NCI-H2081 treated with DMSO at 0.1 percent for 48 hours (cell line): Measurements from ENCODE around the gene EQTN.
A peak's percentile ranks its signal among the peaks of the same experiment; 100 is the strongest.

Source experiments
- DNase-seq: peaks from one replicate; lab custom pipeline; 2025; lab: John Stamatoyannopoulos, UW

Gene EQTN

DNA sequence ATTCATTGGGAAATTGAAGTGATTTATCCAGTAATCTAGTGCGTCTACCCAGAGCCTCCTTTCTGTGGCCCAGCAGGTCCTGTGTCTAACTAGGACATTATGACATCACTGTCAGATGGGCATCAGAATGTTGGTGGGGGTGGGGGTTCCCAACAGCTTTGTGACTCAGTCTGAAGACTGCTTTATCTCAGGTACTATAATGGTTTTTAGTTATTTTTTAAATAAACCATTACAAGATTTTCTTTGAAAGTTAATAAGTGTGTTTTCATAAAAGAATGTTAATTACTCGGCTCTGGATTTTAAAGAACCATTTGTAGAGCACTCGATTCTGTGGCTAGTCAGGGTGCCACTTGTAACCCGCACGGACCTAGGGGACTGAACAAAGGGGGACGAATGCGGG is at the start of gene EQTN:
Gene EQTN (minus strand): TSS at position 101 of the 400 bp plus-strand sequence. CDS start 95 bp downstream, at position 6.
- no peak for DNase-seq

DNA sequence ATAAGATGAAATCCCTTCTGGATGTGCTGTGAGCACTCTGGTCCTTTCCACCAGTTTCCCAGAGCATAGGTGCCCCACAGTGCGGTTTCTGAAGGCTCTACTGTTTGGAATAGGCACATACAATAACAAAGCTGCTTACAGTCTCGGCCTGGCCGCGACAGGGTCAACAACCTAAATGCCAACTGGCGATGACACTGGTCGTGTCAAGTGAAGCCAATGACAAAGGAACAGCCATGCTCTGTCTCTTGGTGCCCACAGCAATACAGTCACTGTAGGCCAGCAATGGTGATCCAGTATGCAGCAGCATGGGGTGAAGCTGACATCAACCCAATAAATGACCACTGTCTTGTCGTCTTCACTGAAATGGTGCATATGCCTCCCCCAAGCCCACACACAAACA is 47.8 kb upstream of the EQTN start:
- DNase-seq, result no peak

DNA sequence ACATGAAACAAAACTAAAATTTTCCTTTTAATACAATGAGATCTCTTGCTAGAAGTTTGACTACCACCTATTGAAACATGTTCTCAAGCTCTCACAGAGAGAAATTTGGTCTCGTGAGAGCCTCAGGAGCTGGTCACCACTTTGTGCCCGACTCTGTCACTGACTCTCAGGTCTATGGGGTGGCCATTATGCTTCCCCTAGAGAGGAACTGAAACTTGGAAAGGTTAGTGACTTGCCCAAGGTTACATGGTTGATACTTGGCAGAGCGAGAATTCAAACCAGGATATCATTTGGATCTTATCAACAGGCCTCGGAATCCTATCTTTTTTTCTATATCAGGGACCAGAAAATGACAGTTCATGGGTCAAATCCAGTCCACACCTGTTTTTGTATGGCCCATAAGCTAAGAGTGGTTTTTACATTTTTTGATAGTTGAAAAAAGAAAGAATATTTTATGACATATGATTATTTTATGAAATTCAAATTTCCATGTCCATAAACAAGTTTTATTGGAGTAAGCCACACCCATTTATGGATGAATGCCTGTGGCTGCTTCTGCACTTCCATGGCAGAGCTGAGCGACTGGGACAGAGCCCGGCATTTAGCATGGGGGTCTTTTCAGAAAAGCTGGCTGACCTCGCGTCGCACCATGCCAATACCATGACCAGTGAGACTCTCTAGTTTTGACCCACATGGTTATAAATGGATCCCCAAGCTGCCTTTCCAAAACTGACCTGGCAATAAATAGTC is 44.8 kb upstream of the EQTN start:
- no peak for DNase-seq

DNA sequence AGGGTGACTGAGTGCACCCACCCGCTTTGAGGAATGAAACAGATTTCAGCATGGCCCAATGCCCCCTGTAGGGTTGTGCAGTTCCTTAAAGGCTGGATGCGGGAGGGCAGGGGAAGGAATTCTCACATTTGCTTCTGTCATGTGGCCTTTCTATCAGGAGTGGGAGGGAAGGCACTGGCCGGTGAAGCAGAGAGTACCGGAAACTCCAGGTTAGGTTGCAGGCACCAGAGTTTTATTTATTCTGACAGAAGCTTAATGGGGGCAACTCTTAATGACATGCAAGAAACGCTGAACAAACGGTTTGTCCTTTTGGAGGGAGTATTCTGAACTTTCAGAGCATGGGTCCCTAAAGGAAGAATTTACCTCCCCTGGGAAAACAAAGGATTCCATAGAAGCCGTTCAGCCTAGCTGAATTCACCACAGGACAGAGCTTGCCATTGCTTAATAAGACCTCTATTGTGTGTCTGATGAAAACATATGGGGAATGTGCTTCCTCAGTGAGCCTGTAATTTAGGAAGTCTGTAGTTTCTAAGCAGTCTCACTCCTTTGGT is 44.1 kb upstream of the EQTN start:
- DNase-seq, result no peak

DNA sequence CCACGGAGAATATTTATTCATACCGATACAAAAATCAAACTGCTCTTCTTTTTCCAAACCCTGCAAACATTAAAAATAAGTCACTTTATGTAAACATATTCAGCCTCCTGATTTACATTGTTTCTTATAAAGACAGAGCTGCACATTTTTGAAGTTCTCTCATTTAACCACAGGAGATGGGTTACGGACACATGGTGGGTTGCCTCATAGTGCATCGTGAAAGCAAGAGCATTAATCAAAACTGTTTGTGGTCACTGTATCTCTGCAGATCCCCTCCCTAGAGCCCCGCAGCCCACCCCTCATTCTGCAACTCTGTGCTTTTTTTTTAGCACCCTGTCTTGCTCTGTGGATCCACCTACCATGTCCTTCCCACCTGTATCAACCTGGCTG is 43.3 kb upstream of the EQTN start:
- no peak for DNase-seq

DNA sequence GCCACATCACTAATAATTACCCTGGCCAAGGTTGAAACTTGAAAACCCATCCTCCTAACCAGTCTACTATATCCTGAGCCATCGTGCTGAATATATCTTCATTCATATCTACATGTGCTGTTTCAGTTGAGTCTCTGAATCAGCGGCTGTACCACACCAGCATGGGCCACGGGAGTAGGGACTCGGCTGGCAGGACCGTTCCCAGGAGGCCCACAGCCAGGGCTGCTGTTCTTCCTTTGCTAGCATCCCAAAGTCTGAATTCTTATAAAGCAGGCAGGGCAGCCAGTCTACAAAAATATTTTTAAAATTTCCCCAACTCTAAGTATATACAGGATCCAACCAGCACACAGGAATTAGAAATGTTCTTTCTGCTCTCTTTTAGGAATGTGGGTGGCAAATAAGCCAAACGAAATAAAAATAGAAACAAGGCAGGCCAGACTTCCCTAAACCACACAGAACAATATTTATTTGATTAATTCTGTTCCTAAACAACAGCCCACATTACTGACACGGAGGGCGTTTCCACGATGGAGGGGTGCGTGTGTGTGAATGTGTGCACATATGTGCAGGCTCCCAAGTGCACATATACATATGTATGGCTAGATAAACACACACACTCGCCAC is 42.8 kb upstream of the EQTN start:
- no peak for DNase-seq

DNA sequence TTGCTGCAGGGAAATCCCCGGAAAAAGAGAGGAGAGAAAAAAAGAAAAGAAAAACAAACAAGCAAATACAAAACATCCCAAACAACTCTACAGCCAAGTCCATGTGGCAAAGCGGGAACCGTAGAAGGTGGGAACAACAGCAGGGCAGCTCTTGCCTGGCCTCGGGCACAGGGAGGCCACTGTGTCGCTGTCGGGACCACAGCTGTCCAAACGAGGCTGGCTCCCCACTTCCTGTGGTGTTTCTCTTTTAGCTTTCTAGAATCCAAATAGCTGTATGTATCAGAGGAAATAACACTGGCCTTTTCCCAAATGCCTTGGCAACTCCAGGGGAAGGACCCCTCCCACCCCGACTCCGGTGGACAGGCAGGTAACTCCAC is 41.6 kb upstream of the EQTN start:
- no peak for DNase-seq

DNA sequence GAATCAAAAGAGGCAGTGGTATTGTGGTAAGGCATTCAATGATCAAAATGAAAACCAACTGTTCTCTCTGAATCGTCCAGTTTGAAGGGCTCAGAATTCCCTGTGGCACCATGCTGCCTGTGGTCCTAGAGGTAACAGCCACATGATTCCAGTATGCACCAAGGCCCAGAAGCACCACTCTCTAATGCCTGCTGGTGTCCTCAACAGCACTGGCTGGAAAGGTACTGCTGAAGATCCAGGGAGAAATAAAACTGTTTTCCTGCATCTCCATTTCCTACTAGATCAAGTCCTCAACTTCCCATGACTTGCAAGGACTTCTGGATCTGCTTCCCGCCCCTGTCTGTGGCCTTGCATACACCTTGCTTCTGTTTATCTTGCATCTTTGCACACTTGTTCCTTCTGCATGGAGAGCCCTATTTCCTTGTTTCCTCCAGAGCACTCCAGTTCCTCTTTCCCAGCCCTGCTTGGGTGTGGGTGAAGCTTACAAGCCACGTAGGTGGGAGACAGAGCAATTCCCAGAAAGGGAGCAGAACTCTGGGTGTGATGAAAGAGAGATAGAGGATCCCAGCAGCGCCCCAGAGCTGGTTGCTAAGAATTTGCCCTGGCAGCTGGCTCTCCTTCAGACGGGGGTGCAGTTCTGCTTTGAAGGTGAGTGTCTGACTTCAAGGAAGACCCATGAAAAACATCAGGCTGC is 41.0 kb upstream of the EQTN start:
- DNase-seq, result no peak

DNA sequence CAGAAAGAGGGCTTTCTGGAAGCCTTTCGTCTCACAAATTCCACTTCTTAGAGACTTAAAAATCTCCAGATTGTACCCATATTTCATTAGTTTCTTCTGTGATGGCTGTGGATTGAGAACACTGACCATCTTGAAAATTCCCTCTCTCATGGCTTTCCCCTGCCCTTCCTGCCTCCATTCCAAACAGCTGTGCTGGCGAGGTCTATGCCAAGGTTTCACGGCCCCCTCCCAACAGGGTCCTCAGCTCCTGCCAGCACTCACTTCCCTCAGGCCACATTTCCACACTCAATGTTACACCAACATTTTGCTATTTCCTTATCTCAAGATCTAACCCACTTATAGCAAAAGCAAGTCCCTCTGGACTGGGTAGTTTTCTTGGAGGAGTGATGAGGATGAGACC is 40.3 kb upstream of the EQTN start:
- DNase-seq, result no peak

DNA sequence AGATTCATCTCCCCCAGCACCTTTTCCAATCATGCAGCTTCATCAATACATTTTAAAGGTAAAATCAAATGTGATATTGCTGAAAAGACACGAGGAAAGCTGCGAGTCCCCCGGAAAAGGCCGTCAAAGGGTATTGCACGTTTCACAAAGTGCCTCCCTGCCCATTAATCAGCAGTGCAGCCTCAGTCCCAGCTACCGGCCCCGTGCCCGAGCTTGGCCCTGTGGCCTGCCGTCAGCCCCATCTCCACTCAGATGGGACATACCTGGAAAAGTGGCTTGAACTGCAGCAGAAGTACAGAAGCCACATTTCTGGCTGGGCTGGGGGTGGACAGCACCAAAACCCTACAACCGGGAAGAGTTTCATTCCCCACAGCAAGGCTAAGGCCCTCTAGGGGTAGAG is 39.9 kb upstream of the EQTN start:
- no peak for DNase-seq

DNA sequence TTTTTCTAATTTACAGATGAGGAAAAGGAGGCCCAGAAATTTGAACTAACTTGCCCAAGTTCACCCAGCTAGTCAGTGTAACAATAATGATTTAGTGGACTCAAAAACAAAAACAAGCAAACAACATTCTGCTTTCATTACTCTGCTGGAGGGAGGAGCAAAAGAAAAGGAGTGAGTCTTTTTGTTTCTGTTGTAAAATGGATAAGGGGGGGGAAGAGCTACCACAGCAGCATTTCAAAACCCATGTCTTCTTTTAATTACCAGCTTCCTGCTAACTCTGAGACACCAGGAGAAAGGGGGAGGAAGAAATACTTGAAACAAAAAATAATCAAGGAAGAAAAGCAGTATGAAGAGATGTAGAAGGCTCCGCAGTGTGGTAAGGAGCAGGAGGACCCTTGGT is 39.2 kb upstream of the EQTN start:
- no peak for DNase-seq

DNA sequence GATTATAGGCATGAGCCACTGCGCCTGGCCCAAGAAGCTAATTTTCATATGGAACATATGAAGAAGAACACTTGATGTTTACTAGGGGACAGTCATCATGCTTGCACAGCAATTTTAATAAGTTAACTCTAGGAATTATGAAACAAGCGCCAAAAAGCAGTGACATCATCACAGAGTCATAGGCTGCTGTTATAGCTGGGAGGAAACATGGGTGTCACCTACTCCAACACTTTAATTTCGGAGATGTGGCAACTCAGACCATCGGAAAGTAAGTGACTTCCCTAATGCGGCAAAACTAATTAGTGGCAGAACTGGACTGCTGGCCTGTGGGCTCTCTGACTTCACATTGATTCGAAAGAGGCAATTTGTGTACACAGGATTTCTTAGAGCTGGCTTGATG is 38.1 kb upstream of the EQTN start:
- no peak for DNase-seq

DNA sequence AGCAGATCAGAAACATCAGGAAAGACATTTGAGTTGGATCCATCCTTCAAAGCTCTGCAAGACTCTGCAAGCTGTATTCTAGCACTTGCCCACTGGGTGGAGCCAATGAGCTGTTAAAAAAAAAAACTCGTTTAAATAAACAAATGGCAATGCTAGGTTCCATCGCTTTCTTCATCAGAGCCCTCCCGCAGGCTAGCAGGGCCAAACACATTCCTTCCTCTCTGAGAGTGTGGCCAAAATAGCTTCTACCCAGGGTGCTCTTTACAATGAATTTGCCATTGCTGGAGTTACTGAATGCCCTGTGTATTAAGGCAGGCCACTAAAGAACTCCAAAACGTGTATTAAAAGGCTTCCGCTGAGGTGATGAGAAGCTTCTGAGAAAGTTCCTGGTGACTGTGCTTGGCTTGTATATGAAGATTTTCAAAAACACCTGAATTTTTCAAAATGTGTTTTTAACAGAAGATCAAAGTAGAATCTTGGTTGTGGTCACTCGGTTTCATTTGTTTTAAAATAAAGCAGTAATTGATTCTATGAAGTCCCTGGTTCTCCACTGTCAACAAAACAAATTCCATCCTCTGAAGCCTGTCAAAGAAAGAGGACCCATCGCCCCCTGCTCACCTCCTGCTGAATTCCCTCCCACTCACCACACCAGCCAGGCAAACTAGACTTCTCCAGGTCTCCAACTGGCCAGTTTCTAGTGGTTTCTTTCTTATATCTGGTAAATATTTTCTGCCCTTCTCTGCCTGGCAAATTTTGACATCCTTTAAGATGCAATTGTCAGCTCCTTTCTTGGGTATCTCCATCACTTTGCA is 36.5 kb upstream of the EQTN start:
- peak; percentile 54 for DNase-seq

DNA sequence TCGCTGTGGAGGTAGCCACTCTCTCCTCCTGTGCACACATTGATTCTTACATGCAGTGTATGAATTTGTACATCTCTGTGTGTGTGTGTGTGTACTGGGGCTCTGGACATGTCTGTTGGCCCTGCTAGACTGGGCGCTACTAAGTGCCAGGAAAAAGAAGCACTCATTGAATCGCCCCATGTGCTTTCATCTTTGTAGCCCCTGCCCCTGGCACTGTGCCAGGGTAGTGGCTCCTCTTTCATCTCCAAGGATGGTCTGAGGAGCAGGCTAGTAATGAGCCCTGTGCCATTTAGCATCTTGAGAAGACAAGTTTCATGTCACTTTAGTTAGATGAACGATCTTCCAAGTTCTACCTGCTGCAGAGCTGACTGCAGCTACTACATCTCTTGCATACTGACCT is 34.4 kb upstream of the EQTN start:
- no peak for DNase-seq

DNA sequence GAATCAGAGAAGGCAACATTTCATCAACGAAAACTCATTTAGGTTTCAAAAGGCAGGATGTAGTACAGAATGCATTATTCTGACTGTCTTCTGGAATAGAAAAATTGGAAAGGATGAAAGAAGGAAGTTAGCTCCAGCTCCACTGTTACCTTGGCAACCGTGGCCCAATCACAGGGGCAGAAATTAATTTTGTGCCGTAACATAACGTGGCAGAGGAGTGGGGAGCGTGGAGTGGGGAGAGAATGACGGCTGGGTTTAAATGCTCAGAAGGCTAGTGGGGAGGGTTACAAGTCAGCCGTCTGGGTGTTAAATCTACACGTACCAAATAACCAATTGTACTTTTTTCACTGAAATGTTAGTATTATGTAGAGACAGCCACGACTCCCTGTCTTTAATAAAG is 32.3 kb upstream of the EQTN start:
- DNase-seq, result no peak

DNA sequence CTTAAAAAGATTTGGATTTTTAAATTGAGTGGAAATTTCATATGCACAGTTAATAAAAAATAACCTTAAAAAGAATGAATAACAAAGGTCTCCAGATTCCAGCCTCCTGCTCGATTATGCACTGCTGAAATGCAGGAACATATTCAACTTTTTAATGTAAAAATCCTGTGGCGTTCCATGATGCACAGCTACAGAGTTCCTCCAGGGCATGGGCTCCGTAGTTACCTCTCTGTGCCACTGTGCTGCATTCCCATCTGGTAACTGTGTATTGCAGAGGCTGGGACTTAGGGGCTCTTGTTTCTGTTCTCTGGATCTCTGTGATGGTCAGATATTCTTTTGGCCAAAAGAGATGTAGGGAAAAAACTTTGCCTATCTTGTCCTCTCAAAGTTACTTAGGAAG is 31.5 kb upstream of the EQTN start:
- no peak for DNase-seq

DNA sequence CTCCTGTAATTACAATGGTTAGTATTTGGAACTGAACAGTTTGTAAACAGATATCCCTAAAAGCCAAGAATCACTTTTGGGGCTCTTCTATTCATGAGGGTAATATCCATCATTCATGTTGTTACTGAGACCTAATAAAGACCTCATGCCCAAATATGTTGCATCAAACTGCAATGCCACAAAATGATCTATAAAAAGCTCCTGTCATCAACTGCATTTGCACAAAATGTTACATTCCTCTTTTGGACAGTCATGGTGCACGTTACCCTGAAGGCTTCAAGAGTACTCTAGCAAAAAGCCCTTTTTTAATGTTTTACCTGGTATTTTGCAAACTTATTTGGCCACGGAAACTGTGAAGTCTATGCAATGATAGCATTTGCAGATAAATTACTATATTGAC is 14.2 kb upstream of the EQTN start:
- DNase-seq, result no peak

DNA sequence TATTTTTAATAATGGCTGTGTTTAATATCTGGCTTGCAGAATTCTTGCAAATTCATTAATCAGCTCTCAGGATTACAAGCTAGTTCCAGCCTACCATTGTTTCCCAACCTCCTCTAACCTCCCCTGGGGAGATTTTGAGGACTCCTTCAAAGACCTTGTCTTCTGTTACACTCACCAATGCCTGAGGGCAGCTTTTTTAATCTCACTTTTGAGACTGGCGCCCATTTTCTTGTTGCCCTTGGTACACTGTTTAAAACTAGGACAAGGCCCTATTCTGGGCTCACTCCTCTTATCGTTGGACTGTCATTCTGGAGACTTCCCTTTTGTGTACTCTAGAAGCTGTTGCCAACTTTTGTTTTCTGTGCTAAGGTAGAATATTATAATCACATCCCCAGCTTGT is 13.6 kb upstream of the EQTN start:
- no peak for DNase-seq

DNA sequence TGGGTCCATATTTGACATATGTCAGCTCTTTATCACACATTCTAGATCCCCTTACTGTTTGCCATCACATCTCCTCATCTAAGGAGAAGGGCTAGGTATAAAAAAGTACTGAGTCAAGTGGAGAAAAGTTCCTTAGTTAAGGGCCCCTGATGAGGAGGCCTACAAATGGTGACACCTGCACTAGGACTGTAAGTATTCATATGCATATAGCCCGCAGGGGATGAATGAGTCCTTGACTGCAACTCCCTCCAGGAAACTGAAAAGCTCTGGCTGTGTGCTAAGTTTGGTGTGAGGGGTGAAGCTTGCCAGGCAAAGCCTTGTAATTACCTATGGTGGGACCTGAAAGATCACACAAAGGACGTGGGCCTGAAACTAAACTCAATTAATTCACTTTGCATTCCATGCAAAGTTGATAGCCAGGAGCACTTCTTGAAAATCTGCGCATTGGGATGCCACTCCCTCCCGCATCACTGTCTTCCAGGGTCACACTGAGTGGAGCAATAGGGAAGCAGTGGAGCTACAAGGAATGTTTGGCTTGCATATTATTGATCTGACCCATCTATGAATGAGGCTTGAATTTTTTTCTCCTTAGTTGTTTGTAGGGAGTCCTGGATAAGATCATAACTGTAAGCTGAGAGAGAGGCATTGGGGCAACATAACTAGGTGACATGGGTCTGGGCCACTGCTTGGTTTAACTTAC is 11.9 kb upstream of the EQTN start:
- no peak for DNase-seq

DNA sequence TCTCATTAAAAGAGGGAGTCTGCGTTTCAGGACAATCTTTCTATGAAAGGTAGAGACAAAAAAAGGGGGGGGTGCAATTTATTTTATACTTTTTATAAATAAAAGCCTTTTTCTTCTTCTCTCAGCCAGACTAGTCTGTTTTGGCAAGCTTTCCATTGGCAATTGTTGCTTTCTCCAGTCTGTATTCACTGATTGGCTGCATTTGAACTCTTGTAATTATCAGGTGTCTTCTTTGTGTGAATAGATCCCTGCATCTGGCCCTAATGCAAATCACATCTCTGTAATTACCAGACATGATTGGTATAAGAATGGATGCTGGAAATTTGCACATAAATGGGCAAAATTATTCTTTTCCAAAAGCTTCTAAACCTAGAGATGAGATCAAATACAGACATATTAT is 7.6 kb upstream of the EQTN start:
- peak; percentile 68 for DNase-seq

DNA sequence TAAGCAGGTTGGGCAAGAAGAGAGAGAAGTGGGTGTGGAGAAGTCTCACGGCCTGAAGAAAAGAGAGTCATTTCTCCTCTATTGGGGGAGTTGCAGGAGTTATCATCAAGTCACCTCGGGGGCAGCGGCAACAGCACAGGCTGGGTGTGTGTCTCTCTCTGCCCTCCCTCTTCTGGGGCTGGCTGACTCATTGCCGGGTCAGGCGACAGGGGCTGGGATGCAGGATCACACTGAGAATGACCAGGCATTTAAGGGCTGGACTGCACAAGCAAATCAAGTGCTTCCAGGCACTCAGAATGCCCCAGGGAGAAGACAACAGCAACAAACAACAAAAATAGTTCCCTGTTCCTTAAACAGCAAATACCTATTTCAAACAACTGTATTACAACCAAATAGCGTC is 6.3 kb upstream of the EQTN start:
- DNase-seq, result no peak

DNA sequence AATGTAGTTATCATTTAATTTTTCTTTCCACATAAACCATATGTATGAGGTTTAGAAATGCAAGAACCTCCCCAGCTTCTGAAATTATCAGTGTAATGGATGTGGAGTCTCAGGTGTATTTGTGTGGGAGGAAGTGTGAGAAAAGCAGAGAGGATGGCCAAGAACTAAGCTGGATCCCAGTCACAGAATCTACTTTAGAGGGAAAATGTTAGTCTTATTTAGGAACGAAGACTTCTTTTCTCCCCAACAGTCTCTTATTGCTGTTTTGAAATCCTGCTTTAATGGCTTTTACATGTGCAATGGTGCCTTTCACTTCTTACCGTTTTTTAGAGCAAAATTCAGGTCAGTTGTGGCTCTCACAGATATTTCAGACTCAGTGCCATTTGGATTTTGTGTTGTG is 3.0 kb downstream of the EQTN start:
- DNase-seq, result no peak
